WTC11 (cell line): ENCODE results near the gene CCR8.

Source experiments
- CTCF ChIP-seq: fragments of 200-600 bp; IDR thresholded peaks from 2 replicates; pipeline ENCODE4 v1.8.0; 2022; ENCODE audit warnings: antibody characterized with exemption
- FOXP1 ChIP-seq: sonication (generic); formaldehyde crosslinking; IDR thresholded peaks from 2 replicates; pipeline ENCODE4 v1.8.0; 2022; ENCODE audit warnings: missing genetic modification reagents, mild to moderate bottlenecking, moderate library complexity, borderline replicate concordance
- TF ChIP-seq, protein P1 (sequence below): sonication (generic); formaldehyde crosslinking; IDR thresholded peaks from 2 replicates; pipeline ENCODE4 v1.8.1; 2023; ENCODE audit warnings: mild to moderate bottlenecking, missing genetic modification reagents, borderline replicate concordance

DNA sequence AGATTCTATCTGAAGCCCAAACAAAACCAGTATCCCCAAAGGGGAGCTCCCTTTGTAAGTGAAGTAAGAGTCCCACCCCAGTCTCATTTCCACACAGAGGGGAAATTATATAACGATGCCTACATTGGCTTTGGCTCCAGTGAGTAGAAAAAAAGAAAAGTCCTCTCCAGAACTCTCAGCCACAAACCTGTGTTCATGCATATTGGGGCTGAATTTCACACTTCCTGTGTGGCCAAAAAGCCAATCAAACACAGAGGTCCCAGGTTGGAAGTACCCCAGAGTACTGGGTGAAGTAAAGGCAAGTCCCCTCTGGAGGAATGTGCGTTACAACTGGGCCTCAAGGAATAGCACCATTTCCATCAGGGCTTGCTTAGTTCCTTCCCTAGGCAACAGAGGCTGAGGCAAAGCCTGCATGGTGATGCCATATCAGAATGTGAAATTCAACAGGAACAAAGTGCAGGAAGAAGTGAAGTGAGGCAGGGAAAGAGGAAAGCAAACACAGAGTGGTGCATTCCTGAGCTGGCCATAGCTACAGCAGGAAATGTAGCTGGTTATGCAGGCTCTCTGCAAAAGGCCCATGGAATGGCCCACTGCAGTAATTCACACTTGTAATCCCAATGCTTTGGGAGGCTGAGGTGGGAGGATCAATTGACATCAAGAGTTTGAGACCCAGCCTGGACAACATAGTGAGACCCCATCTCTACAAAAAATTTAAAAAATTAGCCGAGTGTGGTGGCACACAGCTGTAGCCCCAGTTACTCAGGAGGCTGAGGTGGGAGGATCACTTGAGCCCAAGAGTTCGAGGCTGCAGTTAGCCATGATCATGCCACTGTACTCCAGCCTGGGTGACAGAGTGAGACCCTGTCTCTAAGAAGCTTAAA lies 33.1 kb upstream of the CCR8 start:
- TF ChIP-seq, protein P1, sequence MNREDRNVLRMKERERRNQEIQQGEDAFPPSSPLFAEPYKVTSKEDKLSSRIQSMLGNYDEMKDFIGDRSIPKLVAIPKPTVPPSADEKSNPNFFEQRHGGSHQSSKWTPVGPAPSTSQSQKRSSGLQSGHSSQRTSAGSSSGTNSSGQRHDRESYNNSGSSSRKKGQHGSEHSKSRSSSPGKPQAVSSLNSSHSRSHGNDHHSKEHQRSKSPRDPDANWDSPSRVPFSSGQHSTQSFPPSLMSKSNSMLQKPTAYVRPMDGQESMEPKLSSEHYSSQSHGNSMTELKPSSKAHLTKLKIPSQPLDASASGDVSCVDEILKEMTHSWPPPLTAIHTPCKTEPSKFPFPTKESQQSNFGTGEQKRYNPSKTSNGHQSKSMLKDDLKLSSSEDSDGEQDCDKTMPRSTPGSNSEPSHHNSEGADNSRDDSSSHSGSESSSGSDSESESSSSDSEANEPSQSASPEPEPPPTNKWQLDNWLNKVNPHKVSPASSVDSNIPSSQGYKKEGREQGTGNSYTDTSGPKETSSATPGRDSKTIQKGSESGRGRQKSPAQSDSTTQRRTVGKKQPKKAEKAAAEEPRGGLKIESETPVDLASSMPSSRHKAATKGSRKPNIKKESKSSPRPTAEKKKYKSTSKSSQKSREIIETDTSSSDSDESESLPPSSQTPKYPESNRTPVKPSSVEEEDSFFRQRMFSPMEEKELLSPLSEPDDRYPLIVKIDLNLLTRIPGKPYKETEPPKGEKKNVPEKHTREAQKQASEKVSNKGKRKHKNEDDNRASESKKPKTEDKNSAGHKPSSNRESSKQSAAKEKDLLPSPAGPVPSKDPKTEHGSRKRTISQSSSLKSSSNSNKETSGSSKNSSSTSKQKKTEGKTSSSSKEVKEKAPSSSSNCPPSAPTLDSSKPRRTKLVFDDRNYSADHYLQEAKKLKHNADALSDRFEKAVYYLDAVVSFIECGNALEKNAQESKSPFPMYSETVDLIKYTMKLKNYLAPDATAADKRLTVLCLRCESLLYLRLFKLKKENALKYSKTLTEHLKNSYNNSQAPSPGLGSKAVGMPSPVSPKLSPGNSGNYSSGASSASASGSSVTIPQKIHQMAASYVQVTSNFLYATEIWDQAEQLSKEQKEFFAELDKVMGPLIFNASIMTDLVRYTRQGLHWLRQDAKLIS (CRISPR knock-in tag): no peak
- TF ChIP-seq FOXP1 (CRISPR knock-in tag) (no peak), CTCF (no peak)
